Hematopoietic multipotent progenitor cell treated with erythropoietin and hydrocortisone succinate and interleukin-3 and kit ligand, for 4 days (in vitro differentiated cells): ENCODE results near the gene DUSP8.

ENCODE experiments used
- DNase-seq: peaks from one replicate; pipeline ENCODE4 v3.0.0-alpha.2; 2015

Gene DUSP8

GRCh38 chr11:1530686-1531448 lies 41.2 kb downstream of the DUSP8 start:
- DNase-seq, result no peak

- no peak for DNase-seq
These were observed 42.3 kb downstream of the DUSP8 start for GRCh38 chr11:1529774-1530173.

GRCh38 chr11:1529286-1529685 lies 42.8 kb downstream of the DUSP8 start:
- DNase-seq, result no peak

GRCh38 chr11:1528710-1529109 lies 43.4 kb downstream of the DUSP8 start:
- no peak for DNase-seq

- no peak for DNase-seq
These were observed 45.3 kb downstream of the DUSP8 start for GRCh38 chr11:1526785-1527184.

GRCh38 chr11:1523779-1524178 lies 48.3 kb downstream of the DUSP8 start:
- no peak for DNase-seq

GRCh38 chr11:1523077-1523476 lies 49.0 kb downstream of the DUSP8 start:
- DNase-seq, result no peak

- DNase-seq, result no peak
These were observed 50.0 kb downstream of the DUSP8 start for GRCh38 chr11:1522081-1522424.

GRCh38 chr11:1521382-1522080 lies 50.5 kb downstream of the DUSP8 start:
- DNase-seq, result peak; percentile 41

- no peak for DNase-seq
These were observed 51.3 kb downstream of the DUSP8 start for GRCh38 chr11:1520663-1521267.

GRCh38 chr11:1520209-1520662 lies 51.8 kb downstream of the DUSP8 start:
- no peak for DNase-seq

GRCh38 chr11:1519028-1520010 lies 52.8 kb downstream of the DUSP8 start:
- no peak for DNase-seq

- no peak for DNase-seq
These were observed 53.8 kb downstream of the DUSP8 start for GRCh38 chr11:1518301-1518700.

- no peak for DNase-seq
These were observed 54.7 kb downstream of the DUSP8 start for GRCh38 chr11:1517117-1518005.

GRCh38 chr11:1516273-1517067 lies 55.6 kb downstream of the DUSP8 start:
- no peak for DNase-seq

GRCh38 chr11:1515082-1516060 lies 56.7 kb downstream of the DUSP8 start:
- DNase-seq, result peak; percentile 76

- DNase-seq, result no peak
These were observed 57.6 kb downstream of the DUSP8 start for GRCh38 chr11:1514336-1515061.

- DNase-seq, result no peak
These were observed 58.5 kb downstream of the DUSP8 start for GRCh38 chr11:1513326-1514296.
